GM13976 (cell line): Measurements from ENCODE around the gene CT45A3.
"Not testable (repeated sequence)": the region's sequence is repeated elsewhere in the genome, so short reads cannot be mapped to it uniquely, and the experiment has no call there.

ENCODE experiments used
- DNase-seq: peaks from one replicate; pipeline ENCODE4 v3.0.0; 2012; ENCODE audit warnings: low spot score
- CTCF ChIP-seq: IDR thresholded peaks from 2 replicates; pipeline ENCODE4 v1.5.1; 2012; ENCODE audit warnings: borderline replicate concordance, mild to moderate bottlenecking; ENCODE audit not compliant: insufficient read depth; ENCODE audit errors: extremely low read depth, missing control alignments, control extremely low read depth
- in situ Hi-C: fragments of 300-500 bp; cut with MboI; formaldehyde crosslinking; loops from one replicate; pipeline ENCODE4 v1.12.0; 2022; ENCODE audit warnings: low sequenced_read_pairs, mixed read lengths, inconsistent platforms; ENCODE audit not compliant: unreplicated experiment

Gene CT45A3, protein sequence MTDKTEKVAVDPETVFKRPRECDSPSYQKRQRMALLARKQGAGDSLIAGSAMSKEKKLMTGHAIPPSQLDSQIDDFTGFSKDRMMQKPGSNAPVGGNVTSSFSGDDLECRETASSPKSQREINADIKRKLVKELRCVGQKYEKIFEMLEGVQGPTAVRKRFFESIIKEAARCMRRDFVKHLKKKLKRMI

GRCh38 chrX:135768091-135768490 is at the start of gene CT45A3:
Gene CT45A3 (minus strand): TSS chrX:135768191. CDS start chrX:135764444, 3,747 bp downstream.
- DNase-seq, in situ Hi-C loops: not testable (repeated sequence)

DNA sequence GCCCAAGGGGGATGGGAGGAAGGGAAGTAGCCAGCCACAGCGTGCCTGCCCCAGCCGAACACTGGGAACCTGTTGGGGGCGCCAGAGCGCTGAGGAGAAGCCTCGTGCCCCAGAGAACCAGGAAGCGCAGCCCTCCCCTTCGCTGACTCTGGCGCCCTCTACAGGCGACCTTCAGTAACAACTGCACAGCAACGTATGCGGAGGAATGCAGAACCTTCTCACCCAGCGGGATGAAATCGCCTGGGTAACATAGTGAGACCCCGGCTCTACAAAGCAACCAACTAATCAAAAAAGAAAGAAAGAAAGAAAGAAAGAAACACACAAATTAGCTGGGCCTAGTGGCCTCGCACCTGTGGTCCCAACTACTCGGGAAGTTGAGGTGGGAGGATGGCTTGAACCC is 34.7 kb upstream of the CT45A3 start, which contains the start of gene CT45A6:
Gene CT45A6, minus strand, starts transcription at position 101 of the 400 bp plus-strand sequence. CDS start 3,794 bp downstream, outside the sequence.
- DNase-seq, in situ Hi-C loops: not testable (repeated sequence)

GRCh38 chrX:135785403-135785802 is 17.4 kb upstream of the CT45A3 start, which contains the start of gene CT45A5:
Gene CT45A5 (minus strand): TSS chrX:135785503. CDS start chrX:135781729, 3,774 bp downstream.
- in situ Hi-C loops, DNase-seq: not testable (repeated sequence)

DNA sequence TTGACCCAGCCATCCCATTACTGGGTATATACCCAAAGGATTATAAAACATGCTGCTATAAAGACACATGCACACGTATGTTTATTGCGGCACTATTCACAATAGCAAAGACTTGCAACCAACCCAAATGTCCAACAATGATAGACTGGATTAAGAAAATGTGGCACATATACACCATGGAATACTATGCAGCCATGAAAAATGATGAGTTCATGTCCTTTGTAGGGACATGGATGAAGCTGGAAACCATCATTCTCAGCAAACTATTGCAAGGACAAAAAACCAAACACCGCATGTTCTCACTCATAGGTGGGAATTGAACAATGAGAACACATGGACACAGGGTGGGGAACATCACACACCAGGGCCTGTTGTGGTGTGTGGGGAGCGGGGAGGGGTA is 23.3 kb downstream of the CT45A3 start:
- DNase-seq, in situ Hi-C loops: not testable (repeated sequence)

DNA sequence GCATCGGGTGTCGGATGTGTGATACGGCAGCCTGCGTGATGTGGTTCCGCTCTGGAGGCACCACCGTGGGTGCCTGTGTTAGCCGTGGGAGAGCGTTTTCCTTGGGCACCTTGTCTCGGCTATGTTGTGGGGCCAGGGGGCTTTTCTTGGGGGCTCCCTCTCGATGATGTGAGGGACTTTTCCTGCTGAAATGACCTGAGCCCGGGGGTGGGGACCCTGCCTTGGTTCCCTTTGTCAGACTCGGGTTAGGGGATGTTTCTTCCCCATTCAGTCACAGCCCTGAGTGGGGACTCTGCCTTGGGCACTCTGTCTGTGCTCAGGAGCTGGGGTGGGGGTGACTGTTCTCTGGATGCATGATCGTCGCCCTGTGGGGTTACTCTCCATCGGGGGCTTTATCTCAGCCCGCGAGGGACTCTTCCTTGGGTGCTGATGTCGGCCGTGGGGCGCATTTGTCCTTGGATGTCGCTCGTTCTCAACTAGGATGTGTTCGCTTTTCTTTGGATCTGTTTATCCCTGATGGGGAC is 26.7 kb downstream of the CT45A3 start:
- no peak for TF ChIP-seq CTCF
- in situ Hi-C loops, result no loop called here
- DNase-seq, result no peak

DNA sequence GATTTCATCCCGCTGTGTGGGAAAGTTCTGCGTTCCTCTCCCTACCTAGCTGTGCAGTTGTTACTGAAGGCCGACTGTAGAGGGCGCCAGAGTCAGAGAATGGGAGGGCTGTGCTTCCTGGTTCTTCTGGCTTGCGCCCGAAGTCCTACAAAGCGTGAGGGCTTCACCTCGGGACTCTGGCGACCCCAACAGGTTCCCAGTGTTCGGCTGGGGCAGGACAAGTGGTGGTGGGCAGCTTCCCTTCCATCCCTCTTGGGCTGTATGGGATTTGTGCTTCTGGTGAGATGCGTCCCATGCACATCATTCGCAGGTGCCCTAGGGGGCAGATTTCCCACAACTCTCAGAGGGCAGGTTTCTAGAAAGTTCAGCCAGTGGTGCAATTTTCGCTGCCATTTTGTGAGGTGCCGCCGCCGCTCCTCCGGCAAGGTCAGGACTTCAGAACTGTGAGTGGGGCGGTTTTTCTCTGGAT is 27.3 kb downstream of the CT45A3 start:
- in situ Hi-C loops, result no loop called here
- peak; percentile 49 for TF ChIP-seq CTCF
- DNase-seq, result peak; percentile 61

DNA sequence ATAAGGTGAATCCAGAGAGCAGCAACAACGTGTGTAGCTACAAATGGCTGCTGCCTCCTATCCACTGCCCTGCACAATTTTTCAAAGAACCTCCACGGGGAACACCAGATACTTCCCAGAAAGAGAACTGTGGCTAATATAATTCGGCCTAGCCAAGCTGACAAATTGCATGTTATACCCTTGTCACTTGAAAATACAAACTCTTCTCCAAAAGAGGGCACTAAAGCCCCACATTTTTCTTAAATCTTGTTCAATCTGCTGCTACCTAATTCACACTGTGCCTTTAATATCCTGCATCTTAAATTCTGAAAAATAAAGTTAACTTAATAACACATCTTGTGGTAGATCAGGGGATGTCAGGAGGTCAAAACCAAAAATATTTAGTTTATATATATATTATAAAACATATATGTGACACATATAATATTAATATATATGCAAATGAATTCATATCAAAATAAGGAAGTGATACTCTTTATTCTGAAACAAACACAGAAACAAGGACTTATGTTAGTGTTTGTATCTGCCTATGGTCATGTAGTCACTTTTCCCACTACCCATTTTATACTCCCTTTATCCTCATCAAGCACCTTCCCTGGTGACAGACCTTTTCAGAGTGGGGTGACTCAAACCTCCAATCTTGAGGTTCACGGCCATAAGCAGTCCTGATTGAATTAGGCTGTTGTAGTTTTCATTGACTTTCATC is 30.5 kb downstream of the CT45A3 start:
- TF ChIP-seq CTCF, result no peak
- DNase-seq, result no peak
- in situ Hi-C loops, result no loop called here

DNA sequence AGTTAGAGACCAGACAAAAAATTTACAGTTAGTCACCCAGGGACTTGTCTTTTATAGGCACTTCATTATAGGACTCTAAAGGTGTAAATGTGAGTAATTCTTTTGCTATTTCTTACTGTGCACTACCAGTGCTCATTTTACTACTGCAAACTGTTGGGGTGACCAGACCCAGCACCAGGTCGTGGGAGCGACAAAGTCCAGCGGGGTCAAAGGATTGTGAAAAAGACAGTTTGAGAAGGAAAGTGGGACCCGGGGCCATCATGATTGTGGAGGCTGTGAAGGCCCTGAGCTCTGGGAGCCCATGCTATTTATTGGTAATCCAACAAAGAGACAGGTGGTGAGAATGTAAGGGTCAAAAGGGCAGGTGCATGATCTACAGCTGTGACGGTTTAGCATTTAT is 33.3 kb downstream of the CT45A3 start:
- in situ Hi-C loops, DNase-seq: not testable (repeated sequence)

- in situ Hi-C loops, result no loop called here
- no peak for TF ChIP-seq CTCF
- no peak for DNase-seq
Measured at GRCh38 chrX:135713795-135714194, 54.2 kb downstream of the CT45A3 start.

- in situ Hi-C loops, DNase-seq: not testable (repeated sequence)
Measured at GRCh38 chrX:135713183-135713689, 54.8 kb downstream of the CT45A3 start, which contains the start of gene CT45A1. Gene CT45A1 (plus strand): TSS chrX:135713639. CDS start chrX:135718941, 5,302 bp downstream.
